HG03558 (cell line): ENCODE data around the gene PTAFR.
"Not testable (repeated sequence)": the region's sequence is repeated elsewhere in the genome, so short reads cannot be mapped to it uniquely, and the experiment has no call there.

Experiments used
- ATAC-seq: cut with Tn5 transposase; IDR thresholded peaks from one replicate; pipeline ENCODE4 v1.9.1; 2021; ENCODE audit warnings: moderate number of reproducible peaks; ENCODE audit not compliant: unreplicated experiment; ENCODE audit errors: extremely low read depth

PTAFR gene

DNA sequence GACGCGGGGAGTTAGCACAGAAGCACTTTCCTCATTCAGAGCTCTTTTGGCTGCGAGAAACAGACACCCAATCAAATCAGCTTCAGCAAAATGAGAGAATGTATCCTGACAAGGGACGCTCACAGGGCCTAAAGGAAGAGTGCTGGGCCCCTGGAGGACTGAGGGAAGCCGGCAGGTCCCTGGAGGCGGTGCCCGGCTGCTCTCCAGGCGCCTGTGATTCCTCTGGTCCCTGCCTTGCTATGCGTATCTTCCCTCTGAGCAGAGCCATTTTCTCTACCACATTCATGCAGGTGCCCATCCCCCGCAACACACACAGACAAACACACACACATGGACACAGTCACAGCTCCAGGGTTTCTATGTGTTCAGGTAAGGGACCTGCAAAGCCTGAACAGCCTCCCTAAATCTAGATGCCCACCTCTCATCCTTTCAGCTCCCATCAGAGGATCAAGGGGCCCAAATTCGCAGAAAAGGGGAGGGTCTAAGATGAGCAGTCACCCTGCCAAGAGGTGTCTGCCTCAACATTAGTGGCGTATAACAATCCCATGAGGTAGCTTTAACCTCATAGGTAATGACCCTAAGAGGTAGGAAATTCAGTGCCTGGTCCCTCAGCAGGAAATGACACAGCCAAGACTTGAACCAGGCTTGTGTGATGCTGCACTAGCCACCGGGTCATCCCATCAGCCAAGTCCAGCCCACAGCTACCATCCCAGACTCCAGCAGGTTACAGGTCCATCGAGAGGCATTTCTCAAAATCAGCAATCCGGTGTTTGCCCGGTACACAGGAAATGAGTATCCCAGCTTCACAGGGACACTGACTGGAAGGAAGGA lies 29.0 kb downstream of the PTAFR start:
- ATAC-seq = no peak

DNA sequence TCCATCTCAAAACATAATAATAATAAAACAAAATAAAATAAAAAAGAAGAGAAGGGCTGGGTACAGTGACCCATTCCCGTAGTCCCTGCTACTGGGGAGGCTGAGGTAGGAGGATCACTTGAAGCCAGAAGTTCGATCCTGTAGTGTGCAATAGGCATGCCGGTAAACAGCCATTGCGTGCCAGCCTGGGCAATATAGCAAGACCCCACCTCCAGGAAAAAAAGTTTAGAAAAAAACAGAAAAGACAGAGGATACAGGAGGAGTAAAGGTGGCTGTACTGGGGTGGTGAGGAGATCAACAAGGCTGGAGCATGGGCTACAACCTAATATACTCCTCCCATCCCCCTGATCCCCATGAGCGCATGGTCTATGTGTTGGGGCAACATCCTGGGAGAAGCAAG lies 30.8 kb downstream of the PTAFR start:
- ATAC-seq = no peak

DNA sequence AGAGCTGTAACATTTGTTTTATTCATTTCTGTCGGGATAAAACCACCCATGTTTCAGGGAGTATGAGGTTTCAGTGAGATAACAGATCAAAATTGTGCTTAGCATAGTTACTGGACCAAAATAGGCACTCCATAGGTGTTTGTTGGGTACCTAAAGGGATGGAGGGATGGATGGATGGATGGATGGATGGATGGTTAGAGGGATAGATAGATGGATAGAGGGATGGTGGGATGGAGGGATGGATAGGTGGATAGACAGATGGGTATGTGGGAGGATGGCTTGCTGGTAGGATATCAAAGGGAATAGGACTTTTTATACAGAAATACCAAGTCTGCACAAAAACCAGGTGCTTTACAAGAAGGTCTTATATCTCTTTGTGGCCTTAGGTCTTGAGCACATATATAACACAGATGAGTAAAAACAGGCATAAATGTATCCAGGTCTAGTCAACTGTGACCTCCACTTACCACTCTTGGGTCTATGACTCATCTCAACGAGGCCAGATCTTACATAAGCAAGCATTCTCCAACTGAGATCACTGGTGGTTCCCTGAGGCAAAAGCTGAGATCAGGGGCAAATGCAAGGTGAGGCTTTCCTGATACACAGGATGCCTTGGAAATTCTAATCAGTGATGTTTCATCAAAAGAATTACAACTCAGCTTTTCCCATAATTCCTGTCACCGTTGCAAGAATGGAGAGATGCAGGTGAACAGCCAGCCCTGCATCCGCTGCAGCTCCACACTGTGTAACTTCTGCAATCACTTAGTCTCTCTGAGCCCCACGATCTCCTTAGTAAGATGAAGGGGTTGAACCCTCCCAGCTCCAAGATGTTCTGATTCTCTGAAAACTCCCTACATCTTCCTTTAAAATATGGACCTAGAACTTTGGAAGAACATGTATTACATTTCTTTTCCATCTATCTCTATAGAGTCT lies 32.0 kb downstream of the PTAFR start:
- ATAC-seq = peak; percentile 56

DNA sequence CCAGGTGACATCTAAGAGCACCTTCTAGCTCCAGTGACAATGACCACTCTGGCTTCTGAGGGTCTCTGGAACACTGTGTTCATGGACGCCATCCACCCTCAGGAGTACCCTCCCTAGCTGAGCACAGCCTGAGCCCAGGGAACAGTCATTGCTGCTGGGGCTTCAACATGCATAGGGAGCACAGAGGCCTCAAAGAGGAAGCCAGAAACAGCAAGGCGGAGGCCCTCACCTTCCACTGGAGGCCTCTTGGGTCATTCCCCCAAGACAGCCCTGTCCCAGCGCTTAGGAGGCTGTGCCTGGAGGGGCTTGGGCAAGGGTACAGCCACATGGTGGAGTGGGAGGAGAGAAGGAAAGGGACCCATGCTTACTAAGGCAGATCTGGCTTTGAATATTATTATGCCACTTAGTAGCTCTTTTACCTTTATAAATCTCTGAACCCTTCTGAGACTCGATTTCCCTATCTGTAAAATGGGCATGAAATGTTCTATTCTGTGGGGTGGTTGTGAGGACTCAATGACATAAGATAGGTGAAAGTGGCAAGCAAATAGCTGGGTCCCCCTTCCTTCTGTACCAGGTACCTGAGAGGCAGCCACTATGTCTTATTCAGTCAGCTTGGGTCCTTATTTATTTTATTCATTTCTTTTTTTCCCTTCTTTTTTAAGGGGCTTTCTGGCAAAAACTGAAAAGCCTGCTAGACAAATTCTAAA lies 32.8 kb downstream of the PTAFR start:
- no peak for ATAC-seq

DNA sequence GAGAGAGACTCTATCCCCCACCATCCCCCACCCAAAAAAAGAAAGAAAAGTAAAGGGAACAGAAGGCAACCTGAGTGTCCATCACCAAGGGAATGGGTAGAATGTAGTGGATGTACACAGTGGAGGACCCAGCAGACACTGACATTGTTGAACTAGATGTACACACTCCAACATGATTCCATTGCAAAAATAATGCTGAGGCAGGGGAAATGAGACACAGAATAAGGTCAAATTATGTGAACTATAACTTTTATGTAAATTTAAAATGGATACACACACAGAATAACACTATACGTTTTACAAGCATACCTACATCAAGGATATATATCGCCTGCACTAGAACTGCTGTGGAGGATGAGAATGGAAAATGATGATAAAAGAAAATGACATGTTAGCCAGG lies 34.8 kb downstream of the PTAFR start:
- ATAC-seq = no peak

DNA sequence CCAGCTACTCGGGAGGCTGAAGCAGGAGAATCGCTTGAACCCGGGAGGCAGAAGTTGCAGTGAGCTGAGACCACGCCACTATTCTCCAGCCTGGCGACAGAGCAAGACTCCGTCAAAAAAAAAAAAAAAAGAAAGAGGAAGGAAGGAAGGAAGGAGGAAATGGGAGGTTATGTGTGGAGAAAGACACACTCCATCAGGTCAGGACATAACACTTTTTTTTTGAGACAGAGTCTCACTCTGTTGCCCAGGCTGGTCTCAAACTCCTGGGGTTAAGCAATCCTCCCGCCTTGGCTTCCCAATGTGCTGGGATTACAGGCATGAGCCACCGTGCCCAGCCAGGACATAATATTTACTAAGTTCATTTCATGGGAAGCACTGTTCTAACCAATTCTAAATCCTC lies 36.6 kb downstream of the PTAFR start:
- not testable (repeated sequence) for ATAC-seq

DNA sequence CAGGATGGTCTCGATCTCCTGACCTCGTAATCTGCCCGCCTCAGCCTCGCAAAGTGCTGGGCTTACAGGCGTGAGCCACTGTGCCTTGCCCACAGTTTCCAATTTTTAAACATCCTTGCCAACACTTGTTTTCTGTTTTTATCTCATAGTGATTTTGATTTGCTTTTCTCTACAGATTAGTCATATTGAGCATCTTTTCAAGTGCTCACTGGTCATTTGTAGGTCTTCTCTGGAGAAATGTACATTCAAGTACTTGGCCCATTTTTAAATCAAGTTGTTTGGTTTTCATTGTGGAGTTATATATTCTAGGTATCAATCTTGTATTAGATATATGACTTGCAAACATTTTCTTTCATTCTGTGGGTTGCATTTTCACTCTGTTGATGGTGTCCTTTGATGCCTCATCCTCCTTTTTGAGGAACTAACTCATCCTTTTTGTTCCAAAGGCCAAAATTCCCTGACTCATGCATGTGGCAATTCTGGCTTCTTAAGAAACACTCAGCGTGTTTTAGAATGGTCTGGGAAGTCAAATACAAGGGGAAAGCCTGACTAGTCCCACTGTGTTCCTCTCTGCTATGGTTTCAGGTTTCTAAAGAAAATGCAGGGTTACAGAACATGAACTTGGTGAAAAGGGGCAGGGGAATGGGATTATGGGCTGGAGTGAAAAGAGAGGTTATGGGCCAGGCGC lies 37.3 kb downstream of the PTAFR start:
- ATAC-seq = no peak

DNA sequence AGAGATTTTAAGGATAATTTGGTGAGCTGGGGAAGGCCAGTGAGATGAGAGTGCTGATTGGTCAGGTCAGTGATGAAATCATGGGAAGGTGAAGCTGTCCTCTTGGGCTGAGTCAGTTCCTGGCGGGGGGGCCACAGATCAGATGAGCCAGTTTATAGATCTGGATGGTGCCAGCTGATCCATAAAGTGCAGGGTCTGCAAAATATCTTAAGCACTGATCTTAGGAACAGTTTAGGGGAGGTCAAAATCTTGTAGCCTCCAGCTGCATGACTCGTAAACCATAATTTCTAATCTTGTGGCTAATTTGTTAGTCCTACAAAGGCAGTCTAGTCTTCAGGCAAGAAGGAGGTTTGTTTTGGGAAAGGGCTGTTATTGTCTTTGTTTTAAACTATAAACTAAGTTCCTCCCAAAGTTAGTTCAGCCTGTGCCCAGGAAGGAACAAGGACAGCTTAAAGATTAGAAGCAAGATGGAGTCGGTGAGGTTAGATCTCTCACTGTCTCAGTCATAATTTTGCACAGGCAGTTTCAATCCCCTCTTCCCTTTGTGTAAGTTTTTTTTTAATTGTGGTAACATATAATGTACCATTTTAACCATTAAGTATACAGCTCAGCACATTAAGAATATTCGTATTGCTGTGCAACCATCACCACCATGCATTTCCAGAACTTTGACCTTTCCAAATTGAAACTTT lies 39.4 kb downstream of the PTAFR start:
- ATAC-seq = no peak

DNA sequence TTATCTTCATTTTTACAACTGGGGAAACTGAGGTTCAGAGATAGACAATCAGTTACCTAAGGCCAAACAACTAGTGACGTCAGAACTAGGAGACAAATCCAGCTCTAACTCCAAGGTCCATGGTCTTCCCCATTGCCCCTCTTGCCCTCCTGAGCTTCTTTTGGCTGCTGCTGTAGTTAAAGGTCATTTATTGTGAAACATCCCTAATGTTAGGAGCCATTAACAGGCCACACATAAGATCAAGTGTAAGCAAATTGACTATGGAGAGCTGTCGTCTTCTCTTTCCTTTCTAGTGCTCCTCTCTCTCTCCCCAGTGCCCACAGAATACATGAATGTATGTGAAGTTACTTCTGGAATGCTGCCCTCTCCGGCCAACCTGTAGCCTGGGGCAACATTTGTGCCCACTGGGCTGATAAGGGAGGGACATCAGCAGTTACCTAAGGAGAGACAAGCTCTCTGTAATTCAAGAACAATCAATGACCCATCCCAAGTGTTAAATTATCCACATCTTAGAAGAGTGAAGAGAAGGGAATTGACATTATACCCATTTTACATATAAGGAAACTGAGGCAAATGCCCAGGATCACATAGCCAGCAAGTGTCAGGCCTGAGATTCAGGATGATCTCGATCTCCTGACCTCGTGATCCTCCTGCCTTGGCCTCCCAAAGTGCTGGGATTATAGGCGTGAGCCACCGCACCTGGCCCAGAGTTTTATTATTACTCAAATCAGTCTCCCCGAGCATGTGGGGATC lies 40.1 kb downstream of the PTAFR start:
- ATAC-seq = no peak

DNA sequence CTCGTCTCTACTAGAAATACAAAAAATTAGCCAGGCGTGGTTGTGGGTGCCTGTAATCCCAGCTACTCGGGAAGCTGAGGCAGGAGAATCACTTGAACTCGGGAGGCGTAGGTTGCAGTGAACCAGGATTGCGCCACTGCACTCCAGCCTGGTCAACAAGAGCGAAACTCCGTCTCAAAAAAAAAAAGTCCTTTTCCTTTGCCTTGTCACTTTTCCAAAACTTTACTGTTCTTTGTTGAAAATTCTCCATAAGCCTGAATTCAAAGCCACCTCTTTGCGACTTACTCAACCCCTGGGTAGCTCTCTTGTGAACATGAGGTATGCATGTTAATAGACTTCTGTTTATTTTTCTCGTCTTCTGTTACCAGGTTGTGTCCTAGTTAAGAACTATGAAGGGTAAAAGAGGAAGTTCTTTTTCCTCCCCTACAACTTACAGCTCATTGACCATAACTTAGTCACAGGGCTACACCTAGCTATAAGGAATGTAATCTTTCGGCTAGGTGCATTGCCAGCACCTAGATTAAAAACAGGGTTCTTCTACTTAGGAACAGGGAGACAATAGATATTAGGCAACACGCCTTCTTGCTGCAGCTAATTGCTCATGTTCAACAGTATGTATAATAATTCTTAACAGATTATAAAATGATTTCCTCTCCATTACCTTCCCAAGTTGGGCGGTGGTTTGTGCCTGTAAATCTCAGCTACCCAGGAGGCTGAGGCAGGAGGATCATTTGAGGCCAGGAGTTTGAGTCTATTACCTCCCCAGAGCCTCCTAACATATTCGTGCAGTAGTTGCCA lies 40.9 kb downstream of the PTAFR start:
- no peak for ATAC-seq

DNA sequence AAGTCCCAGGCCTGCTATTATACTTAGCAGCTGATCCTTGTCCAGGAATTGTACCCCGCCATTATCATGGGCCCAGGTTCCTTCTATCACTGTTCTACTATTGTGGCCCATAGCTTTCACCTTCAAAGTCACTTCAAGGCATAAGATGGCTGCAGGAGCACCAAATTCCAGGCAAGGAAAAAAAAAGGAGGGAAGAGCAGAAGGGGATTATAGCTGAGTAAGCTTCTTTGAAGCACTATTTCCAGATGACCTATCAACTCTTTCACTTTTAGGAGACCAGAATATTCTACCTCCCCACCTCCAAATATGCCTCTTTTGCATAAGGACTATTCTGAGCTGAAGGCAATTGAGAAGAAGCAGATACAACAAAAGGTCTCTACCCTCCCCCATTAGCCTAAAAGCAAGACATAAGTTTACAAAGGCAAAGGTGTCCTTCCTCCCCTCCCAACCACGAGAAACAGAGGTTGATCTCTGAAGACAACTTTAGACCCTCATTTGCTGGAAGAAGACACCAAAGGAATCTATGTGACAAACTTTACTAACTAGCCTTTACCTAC lies 41.8 kb downstream of the PTAFR start:
- no peak for ATAC-seq

DNA sequence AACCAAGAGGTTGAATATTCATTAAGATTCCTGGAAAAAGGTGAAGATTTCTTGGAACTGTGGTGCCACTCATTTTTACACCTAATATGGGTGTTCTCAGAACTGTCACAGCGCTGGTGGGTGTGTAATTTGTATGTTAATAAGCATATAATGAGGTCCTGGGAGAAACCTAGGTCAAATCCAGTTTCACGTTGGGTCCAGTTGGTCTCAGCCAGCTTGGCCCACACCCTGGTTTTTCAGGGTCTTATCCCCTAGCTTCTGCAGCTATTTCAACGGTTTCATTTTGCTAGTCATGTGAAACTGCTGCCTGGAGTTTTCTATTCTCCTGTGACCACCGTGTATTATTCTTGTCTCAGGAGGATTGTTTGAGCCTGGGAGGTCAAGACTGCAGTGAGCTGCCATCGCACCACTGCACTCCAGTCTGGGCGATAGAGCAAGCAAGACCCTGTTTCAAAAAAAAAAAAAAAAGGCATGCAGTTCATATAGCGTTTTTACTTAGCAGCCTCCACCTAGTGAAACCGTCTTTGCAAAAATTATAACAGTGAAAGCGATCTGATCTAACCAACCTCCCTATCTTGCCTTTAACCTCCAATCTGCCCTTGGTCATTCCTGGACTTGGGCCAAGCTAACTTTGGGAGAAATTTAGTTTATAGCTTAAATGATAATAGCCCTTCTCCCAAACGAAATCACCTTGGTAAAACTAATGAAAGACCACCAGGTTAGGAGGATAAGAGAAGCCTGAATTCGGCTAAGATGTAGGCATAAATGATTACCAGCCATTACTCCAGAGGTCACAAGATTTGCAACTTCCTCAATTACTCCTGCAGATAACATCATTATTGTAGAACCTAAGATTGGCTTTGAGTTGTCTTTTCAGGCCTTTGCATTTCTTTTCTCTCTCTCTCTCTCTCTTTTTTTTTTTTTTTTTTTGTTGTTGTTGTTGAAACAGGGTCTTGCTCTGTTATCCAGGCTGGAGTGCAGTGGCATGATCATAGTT lies 44.0 kb downstream of the PTAFR start:
- ATAC-seq = no peak

DNA sequence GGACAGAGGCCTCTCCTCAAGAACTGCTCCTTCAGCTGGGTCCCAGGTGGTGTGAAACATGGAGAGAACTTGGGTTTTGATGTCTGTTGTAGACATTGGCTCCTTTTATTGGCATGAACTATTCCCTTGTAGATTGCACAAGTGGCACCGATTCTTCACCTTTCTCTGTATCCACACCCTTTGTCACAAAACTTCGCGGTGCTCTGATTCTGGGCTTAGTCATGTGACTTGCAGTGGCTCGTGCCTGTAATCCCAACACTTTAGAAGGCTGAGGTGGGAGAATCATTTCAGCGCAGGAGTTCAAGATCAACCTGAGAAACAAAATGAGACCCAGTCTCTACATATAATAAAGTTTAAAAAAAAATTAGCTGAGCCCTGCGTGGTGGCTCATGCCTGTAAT lies 45.6 kb downstream of the PTAFR start:
- ATAC-seq = no peak

DNA sequence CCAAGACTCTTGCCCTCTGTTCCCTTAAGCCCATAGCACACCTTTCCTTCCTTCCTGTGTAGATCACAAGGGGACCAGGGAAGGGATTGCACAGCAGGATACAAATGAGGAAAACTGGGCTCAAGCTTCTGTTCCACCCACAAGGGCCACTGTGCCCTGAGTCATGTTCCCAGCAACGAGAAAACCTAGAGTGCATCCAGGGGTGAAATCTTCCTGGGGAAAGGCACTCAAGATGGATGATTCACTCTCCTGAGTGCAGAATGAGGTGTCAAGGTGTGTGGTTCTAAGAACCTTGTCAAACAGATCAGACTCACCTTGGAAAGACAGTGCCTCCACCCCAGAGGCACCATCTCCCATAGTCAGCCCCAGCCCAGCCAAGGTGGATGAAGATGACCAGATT lies 47.3 kb downstream of the PTAFR start:
- no peak for ATAC-seq

DNA sequence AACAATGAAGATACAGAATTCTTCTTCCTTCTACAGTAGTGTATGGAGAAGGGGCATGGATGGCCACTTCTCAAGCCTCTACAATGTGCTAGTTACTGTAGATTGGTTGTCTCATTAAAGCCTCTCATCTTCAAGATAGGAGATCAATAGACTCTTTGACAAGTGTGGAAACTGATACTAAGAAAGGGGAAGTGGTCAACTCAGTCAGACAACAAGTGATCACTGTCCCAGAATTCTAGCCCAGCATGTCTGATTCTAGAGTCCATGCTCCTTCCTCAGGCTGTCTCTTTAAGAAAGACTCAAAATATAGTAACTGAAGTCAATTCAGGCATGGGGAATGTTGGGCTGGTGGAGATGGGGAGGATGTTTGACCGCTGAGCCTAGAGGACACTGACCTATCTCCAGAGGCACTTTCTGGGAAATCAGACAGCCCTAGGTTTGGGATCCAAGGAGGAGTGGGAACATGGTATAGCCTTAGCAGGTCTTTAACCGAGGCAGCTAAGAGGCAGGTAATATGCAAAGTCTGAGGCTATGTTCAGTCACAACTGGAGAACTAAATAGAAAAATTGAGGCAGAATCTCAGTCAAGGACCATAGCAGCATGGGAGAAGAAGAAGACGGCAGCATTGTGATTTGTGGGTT lies 48.8 kb downstream of the PTAFR start:
- ATAC-seq = no peak

DNA sequence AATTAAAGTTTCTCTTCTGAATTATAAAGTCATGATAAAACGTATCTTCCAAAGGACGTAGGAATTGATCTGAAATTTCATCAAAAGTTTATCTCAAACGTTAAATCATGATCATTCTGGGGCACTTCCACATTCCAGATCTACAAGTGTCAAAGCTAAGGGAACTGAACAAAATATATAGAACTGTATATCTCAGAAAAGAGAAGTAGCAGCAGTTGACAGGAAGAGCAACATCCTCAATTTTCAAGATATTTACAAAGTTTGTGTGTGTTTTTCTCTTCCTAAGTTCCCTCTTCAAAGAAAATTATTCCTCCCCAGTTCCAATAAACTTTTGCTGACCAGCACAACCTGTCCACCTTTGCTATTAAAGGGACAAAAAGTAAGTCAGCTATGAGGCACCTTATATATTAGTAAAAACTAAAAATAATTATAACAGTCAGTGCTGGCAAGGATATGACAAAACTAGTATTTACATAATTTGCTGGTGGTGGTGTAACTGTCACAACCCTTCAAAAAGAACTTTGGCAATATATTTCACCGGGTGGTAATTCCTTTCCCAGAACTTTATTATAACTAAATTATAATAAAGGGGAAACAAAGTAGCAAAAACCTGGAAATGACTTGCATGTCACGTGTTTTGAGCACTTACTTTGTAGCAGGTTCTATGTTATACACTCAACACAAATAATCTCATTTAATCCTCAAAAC lies 49.6 kb downstream of the PTAFR start:
- no peak for ATAC-seq
